Suprapubic skin (tissue), 4 donors: ENCODE measurements around the gene RPTOR.

Source experiments
- EP300 ChIP-seq: sonication (generic); formaldehyde crosslinking; IDR thresholded peaks from one replicate; pipeline ENCODE4 v1.6.1; 2017; ENCODE audit warnings: antibody characterized with exemption
- POLR2AphosphoS5 ChIP-seq, 3 donors: sonication (generic); formaldehyde crosslinking; IDR thresholded peaks; one replicate each; pipeline ENCODE4 v1.6.1; 2017; ENCODE audit warnings: antibody characterized with exemption in 3 of 3
- TF ChIP-seq, protein P1 (sequence below), 2 donors: fragments of 200-600 bp in 1 of 2; fragments of 450-650 bp in 1 of 2; sonication (generic) in 1 of 2; IDR thresholded peaks; one replicate each; pipeline ENCODE4 v1.5.1; 2016 to 2019; ENCODE audit warnings: antibody characterized with exemption in 2 of 2, mild to moderate bottlenecking in 1 of 2, moderate library complexity in 1 of 2

DNA sequence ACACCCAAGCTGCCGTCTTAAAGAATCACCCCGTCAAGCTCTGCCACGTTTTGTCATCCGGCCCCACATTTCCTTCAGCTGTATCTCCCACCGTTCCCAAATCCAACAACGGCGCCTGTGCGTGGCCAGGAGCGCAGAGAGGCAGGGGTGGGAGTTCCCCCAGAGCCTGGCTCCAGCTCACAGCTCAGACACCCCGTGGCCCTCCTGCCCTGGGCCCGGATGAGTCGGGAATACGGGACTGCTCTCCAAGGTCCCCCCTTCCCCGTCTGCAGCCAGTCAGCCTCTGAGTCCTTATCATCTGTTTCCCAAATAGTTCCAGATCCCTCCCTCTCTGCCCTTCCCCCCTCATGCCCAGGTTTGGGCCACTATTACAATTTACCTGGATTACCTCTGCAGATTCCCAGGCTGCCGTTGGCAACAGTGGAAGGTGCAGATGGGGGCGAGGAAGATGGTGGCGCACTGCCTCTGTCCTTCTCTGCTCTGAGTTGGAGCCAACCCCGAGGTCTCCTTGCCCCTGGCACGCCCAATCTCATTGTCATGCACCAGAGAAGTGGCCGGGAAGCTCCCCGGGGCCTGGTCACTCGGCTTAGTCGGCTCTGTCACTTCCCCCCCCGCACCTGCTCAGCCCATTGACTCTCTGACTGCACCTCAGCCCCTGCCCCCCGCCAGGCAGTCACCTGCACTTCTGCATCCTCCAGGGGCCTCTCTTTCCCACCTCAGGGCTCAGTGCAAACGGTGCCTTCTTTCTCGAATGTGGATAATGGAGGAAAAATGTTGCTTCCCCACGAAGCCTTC, 18.3 kb upstream of the RPTOR start:
- TF ChIP-seq, protein P1, sequence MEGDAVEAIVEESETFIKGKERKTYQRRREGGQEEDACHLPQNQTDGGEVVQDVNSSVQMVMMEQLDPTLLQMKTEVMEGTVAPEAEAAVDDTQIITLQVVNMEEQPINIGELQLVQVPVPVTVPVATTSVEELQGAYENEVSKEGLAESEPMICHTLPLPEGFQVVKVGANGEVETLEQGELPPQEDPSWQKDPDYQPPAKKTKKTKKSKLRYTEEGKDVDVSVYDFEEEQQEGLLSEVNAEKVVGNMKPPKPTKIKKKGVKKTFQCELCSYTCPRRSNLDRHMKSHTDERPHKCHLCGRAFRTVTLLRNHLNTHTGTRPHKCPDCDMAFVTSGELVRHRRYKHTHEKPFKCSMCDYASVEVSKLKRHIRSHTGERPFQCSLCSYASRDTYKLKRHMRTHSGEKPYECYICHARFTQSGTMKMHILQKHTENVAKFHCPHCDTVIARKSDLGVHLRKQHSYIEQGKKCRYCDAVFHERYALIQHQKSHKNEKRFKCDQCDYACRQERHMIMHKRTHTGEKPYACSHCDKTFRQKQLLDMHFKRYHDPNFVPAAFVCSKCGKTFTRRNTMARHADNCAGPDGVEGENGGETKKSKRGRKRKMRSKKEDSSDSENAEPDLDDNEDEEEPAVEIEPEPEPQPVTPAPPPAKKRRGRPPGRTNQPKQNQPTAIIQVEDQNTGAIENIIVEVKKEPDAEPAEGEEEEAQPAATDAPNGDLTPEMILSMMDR (IDR thresholded peaks at IDR 0.05): no peak
- TF ChIP-seq POLR2AphosphoS5 (IDR thresholded peaks at IDR 0.05) (no peak), EP300 (no peak)
